GM23248 (cell line): ENCODE data around the gene FUT8. TPM values are rescaled to one million over a fixed set of nuclear protein-coding genes. Genes with fewer than 3 reads are reported as not detected.

Source experiments
- DNase-seq: peaks from one replicate; pipeline ENCODE4 v3.0.0-alpha.2; 2015
- H2AFZ ChIP-seq: fragments of 200-600 bp; sonication (generic); 2 replicates; pipeline ENCODE4 v1.6.1; 2016; ENCODE audit warnings: antibody characterized with exemption
- H3F3A ChIP-seq: fragments of 200-600 bp; sonication (generic); 2 replicates; pipeline ENCODE4 v1.6.1; 2016; ENCODE audit warnings: mild to moderate bottlenecking, antibody characterized with exemption, mixed run types; ENCODE audit not compliant: insufficient read depth
- H3K27ac ChIP-seq: fragments of 200-600 bp; sonication (generic); 2 replicates; pipeline ENCODE4 v1.5.1; 2016; ENCODE audit warnings: mild to moderate bottlenecking
- H3K27me3 ChIP-seq: fragments of 200-600 bp; sonication (generic); replicated peaks from 2 replicates; pipeline ENCODE4 v1.6.1; 2016; ENCODE audit warnings: mild to moderate bottlenecking; ENCODE audit not compliant: insufficient read depth
- H3K36me3 ChIP-seq: fragments of 200-600 bp; sonication (generic); 2 replicates; pipeline ENCODE4 v1.6.1; 2016; ENCODE audit warnings: low read depth, mild to moderate bottlenecking
- H3K4me1 ChIP-seq: fragments of 200-600 bp; sonication (generic); 2 replicates; pipeline ENCODE4 v1.6.1; 2016; ENCODE audit warnings: mild to moderate bottlenecking; ENCODE audit not compliant: insufficient read depth
- H3K4me2 ChIP-seq: fragments of 200-600 bp; sonication (generic); one replicate; pipeline ENCODE4 v1.6.1; 2016; ENCODE audit warnings: mild to moderate bottlenecking; ENCODE audit not compliant: unreplicated experiment
- H3K4me3 ChIP-seq: fragments of 200-600 bp; sonication (generic); 2 replicates; pipeline ENCODE4 v1.5.1; 2016; ENCODE audit warnings: mild to moderate bottlenecking
- H3K79me2 ChIP-seq: fragments of 200-600 bp; sonication (generic); 2 replicates; pipeline ENCODE4 v1.6.1; 2016; ENCODE audit warnings: mild to moderate bottlenecking; ENCODE audit not compliant: insufficient read depth
- H3K9ac ChIP-seq: fragments of 200-600 bp; sonication (generic); 2 replicates; pipeline ENCODE4 v1.6.1; 2016; ENCODE audit warnings: mild to moderate bottlenecking
- H3K9me2 ChIP-seq: fragments of 200-600 bp; sonication (generic); 2 replicates; pipeline ENCODE4 v1.6.1; 2016; ENCODE audit warnings: mixed run types, mild to moderate bottlenecking, moderate library complexity; ENCODE audit not compliant: insufficient read depth
- H3K9me3 ChIP-seq: fragments of 200-600 bp; sonication (generic); one replicate; pipeline ENCODE4 v1.6.1; 2017; ENCODE audit warnings: low read depth
- H4K20me1 ChIP-seq: fragments of 200-600 bp; sonication (generic); 2 replicates; pipeline ENCODE4 v1.6.0; 2016; ENCODE audit not compliant: insufficient read depth
- EZH2 ChIP-seq: fragments of 200-600 bp; sonication (generic); IDR thresholded peaks from 2 replicates; pipeline ENCODE4 v1.6.1; 2018; ENCODE audit warnings: antibody characterized with exemption, mild to moderate bottlenecking; ENCODE audit not compliant: insufficient read depth, poor library complexity, severe bottlenecking
- EZH2phosphoT487 ChIP-seq: fragments of 200-600 bp; sonication (generic); IDR thresholded peaks from 2 replicates; pipeline ENCODE4 v1.6.1; 2018; ENCODE audit warnings: antibody characterized with exemption, moderate library complexity, mild to moderate bottlenecking, low read depth; ENCODE audit not compliant: insufficient read depth
- WGBS, 2 experiments: methylation state at CpG; one replicate each; pipeline ENCODE4 v1.1.6; 2015 to 2017; ENCODE audit warnings: low lambda C conversion rate in 2 of 2, low coverage in 1 of 2; ENCODE audit errors: missing lambda C conversion rate in 2 of 2; 5-methylcytosine and 5-hydroxymethylcytosine counted together
- in situ Hi-C: fragments of 300-500 bp; cut with MboI; formaldehyde crosslinking; loops from 2 replicates; pipeline ENCODE4 v1.15.0; 2020
- polyA plus RNA-seq: library from polyadenylated mRNA; unstranded; fragments of >200 nt; fragmentation: Nextera tagmentation; extraction: Ambion mirVana; gene quantifications from 2 replicates; pipeline ENCODE4 v1.2.1, GENCODE V29; 2016
- total RNA-seq: library from RNA; depleted of rRNA; stranded (reverse); fragments of >200 nt; shearing (Covaris generic); gene quantifications from 2 replicates; pipeline ENCODE4 v1.2.3, GENCODE V29; 2014

FUT8 gene
- total and polyA plus RNA-seq, 2 experiments from 2014 or later: 40.0 to 60.6 TPM

DNA sequence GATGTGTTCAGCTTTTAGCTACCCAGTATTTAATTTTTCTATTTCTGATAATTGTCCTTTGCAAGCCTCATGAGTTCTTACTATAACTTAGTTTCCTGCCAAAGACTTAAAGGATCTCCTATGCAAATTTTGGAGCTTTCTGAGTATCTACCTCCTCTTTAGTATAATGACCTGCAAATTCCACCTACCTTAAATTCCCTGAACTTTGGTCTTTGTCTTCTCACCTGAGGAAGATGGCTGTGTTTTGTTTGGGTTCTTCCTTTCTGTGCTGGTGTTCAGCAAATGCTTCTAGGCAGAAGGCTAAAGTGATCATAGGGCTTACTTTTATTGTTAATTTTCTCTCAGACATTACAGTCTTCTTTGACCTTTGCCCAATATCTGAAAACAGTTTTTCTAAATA is 142.8 kb downstream of the FUT8 start:
- in situ Hi-C loops: no loop called here
- no peaks in the 10 kb centered on the region for H3K9me3 ChIP-seq
- H3K36me3 ChIP-seq: no peaks in the 10 kb centered on the region
- no peaks in the 10 kb centered on the region for H3K9me2 ChIP-seq
- H3F3A ChIP-seq: no peaks in the 10 kb centered on the region
- no peak overlapping the region for H3K27ac ChIP-seq
- no peaks in the 10 kb centered on the region for H3K27me3 ChIP-seq
- H3K4me2 ChIP-seq: no peak overlapping the region
- DNase-seq: no peak
- no peaks in the 10 kb centered on the region for H3K4me1 ChIP-seq
- TF ChIP-seq EZH2: no peak
- TF ChIP-seq EZH2phosphoT487: no peak
- no peaks in the 10 kb centered on the region for H4K20me1 ChIP-seq
- H3K9ac ChIP-seq: no peak overlapping the region
- no peak overlapping the region for H2AFZ ChIP-seq
- no peak overlapping the region for H3K4me3 ChIP-seq
- H3K79me2 ChIP-seq: peaks cover 96% of the 10 kb centered on the region

DNA sequence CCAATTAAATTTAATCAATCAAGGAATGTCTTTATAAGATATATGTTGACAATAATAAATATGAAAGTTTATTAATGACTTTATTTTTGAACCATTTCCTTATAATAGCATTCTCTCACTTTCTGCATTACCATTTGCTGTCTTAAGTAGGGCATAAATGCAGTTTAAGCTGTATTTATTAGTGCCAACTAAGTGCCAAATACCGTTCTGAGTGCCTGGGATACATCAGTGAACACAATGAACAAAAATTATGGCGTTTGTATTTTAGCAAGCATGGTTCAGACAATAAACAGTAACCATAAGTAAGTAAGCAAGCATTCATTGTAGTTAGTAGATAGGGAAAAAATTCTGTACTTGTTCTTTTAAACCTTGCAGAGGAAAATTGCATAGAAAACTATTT is 145.8 kb downstream of the FUT8 start:
- Histone ChIP-seq H3K27ac (no peak overlapping the region), H3F3A (no peaks in the 10 kb centered on the region), H3K9me3 (no peaks in the 10 kb centered on the region), H3K36me3 (no peaks in the 10 kb centered on the region), H2AFZ (no peak overlapping the region), H3K79me2 (peaks cover 77% of the 10 kb centered on the region), H3K9me2 (no peaks in the 10 kb centered on the region), H3K4me2 (no peak overlapping the region), H3K9ac (no peak overlapping the region), H4K20me1 (no peaks in the 10 kb centered on the region), H3K4me1 (no peaks in the 10 kb centered on the region), H3K27me3 (no peaks in the 10 kb centered on the region), H3K4me3 (no peak overlapping the region)
- no peak for DNase-seq
- 27 to 34% methylated on average over 2 of the region's 2 CpGs for WGBS, 2 experiments
- in situ Hi-C loops: no loop called here
- TF ChIP-seq EZH2 (no peak), EZH2phosphoT487 (no peak)

DNA sequence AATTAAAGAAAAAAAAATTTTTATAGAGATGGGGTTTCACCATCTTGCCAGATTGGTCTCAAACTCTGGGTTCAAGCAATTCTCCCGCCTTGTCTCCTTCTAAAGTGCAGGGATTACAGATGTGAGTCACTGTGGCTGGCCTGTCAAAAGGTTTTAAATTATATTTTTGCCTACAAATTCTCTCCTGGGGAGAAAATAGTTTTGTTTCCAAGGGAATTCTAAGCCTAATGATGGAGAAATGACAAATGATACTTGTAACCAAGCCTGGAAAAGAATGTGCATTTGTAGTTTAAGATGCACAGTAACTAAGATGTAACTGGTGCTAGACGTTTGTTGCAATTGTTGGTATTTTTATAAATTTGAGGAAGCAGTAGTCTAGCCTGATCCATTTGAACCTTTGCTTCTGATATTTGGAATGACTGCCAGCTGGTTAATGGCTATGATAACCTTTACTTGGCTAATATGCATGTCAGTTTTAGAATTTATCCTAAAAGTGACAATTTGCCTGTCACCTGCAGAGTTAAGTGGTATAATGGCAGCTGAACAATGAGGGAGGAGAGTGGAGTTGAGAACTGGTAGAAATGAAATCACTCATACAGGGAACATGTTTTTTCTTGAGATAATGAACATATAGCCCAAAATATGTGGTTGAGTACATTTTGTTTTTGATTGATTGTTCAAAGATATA is 148.0 kb downstream of the FUT8 start:
- H3F3A ChIP-seq: no peaks in the 10 kb centered on the region
- TF ChIP-seq EZH2: no peak
- no peak for TF ChIP-seq EZH2phosphoT487
- no peaks in the 10 kb centered on the region for H3K4me1 ChIP-seq
- no peaks in the 10 kb centered on the region for H3K9me2 ChIP-seq
- WGBS, 2 experiments: 54 to 56% methylated on average over 2 of the region's 2 CpGs
- in situ Hi-C loops: no loop called here
- H3K27me3 ChIP-seq: no peaks in the 10 kb centered on the region
- no peaks in the 10 kb centered on the region for H3K36me3 ChIP-seq
- H3K9me3 ChIP-seq: no peaks in the 10 kb centered on the region
- H3K79me2 ChIP-seq: peaks cover 75% of the 10 kb centered on the region
- H3K4me2 ChIP-seq: no peak overlapping the region
- no peak overlapping the region for H2AFZ ChIP-seq
- H3K4me3 ChIP-seq: no peak overlapping the region
- no peak overlapping the region for H3K27ac ChIP-seq
- peak; percentile 5 for DNase-seq
- no peaks in the 10 kb centered on the region for H4K20me1 ChIP-seq
- no peak overlapping the region for H3K9ac ChIP-seq

DNA sequence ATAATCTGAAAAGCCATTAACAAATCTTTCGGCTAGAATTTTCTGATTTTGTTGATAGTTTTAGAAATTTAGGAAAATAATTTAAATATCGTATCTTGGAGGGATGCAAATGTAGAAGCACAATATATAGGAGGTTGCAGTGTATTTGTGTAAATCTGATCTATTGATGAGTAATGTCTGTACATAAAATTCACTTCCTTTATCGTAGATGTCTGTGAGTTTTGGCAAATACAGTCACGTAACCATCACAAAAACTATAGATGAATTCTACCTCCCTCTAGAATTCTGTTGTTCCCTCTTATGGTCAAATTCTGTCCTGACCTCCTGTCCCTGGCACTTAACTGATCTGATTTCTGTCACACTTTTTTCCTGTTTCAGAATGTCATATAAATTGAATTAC is 151.8 kb downstream of the FUT8 start:
- peaks cover 71% of the 10 kb centered on the region for H3K79me2 ChIP-seq
- H3K4me1 ChIP-seq: no peaks in the 10 kb centered on the region
- no peak overlapping the region for H3K9ac ChIP-seq
- no peak overlapping the region for H2AFZ ChIP-seq
- in situ Hi-C loops: no loop called here
- no peaks in the 10 kb centered on the region for H3K9me2 ChIP-seq
- no peak for DNase-seq
- no peak overlapping the region for H3K4me3 ChIP-seq
- H3K27ac ChIP-seq: no peak overlapping the region
- H3K36me3 ChIP-seq: no peaks in the 10 kb centered on the region
- no peaks in the 10 kb centered on the region for H3K9me3 ChIP-seq
- H3F3A ChIP-seq: no peaks in the 10 kb centered on the region
- TF ChIP-seq EZH2: no peak
- no peak for TF ChIP-seq EZH2phosphoT487
- H3K27me3 ChIP-seq: no peaks in the 10 kb centered on the region
- H3K4me2 ChIP-seq: no peak overlapping the region
- no peaks in the 10 kb centered on the region for H4K20me1 ChIP-seq
- WGBS, 2 experiments: 99% methylated on average over 4 of the region's 4 CpGs

DNA sequence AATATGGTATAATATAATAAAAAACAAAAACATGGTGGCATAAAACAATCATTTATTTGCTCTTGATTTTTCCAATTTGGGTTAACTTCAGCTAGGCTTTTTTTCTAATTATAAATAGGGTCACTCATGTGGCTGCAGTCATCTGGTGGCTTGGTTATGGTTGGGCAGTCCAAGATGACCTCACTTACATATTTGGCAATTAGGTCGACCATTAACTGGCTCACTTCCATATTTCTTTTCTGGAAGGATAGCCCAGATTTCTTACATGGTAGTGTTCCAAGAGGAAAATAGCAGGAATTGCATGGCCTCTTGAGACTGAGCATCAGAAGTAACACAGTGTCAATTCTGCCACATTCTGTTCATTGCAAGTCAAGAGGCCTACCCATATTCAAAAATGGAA is 153.4 kb downstream of the FUT8 start:
- no peak overlapping the region for H2AFZ ChIP-seq

More for the DNA sequence above, 153.4 kb downstream of the FUT8 start:
- Histone ChIP-seq H3K4me2 (no peak overlapping the region), H3F3A (no peaks in the 10 kb centered on the region), H3K9ac (no peak overlapping the region), H3K27ac (no peak overlapping the region), H3K4me1 (no peaks in the 10 kb centered on the region), H3K4me3 (no peak overlapping the region), H3K36me3 (no peaks in the 10 kb centered on the region), H4K20me1 (0 out of 2 replicates have a peak, but pooled peaks cover 4% of the 10 kb centered on the region), H3K9me3 (no peaks in the 10 kb centered on the region), H3K27me3 (no peaks in the 10 kb centered on the region), H3K9me2 (no peaks in the 10 kb centered on the region), H3K79me2 (peaks cover 69% of the 10 kb centered on the region)
- in situ Hi-C loops: no loop called here
- TF ChIP-seq EZH2: no peak
- 12 to 18% methylated on average over 1 of the region's 1 CpG for WGBS, 2 experiments
- peak; percentile 14 for DNase-seq
